Thymus (tissue), 11 donors: ENCODE data around the gene OR6J1. TPM values are rescaled to one million over a fixed set of nuclear protein-coding genes. Genes with fewer than 3 reads are reported as not detected.
"Not testable (repeated sequence)": the region's sequence is repeated elsewhere in the genome, so short reads cannot be mapped to it uniquely, and the experiment has no call there.

Experiments used
- DNase-seq, 9 donors: peaks; one replicate each; pipeline ENCODE4 v3.0.0-alpha.2; 2013; ENCODE audit warnings: low spot score in 9 of 9, low read depth in 6 of 9, missing footprints in 1 of 9
- H3K27ac ChIP-seq, 2 donors: one replicate each; pipeline ENCODE4 v1.5.1; 2013; ENCODE audit warnings: control low read depth in 1 of 2, low read depth in 1 of 2, low read length in 1 of 2, mild to moderate bottlenecking in 1 of 2, moderate library complexity in 1 of 2
- H3K27me3 ChIP-seq, 2 donors: one replicate each; pipeline ENCODE4 v1.5.1; 2013; ENCODE audit warnings: low read length in 1 of 2; ENCODE audit not compliant: control insufficient read depth in 2 of 2, insufficient read depth in 1 of 2
- H3K36me3 ChIP-seq, 2 donors: one replicate each; pipeline ENCODE4 v1.5.1; 2013; ENCODE audit warnings: low read length in 1 of 2, mild to moderate bottlenecking in 1 of 2, moderate library complexity in 1 of 2; ENCODE audit not compliant: control insufficient read depth in 2 of 2, insufficient read depth in 2 of 2
- H3K4me1 ChIP-seq, 2 donors: one replicate each; pipeline ENCODE4 v1.5.1; 2013; ENCODE audit warnings: low read length in 2 of 2; ENCODE audit not compliant: control insufficient read depth in 2 of 2, insufficient read depth in 2 of 2
- H3K4me3 ChIP-seq, 2 donors: one replicate each; pipeline ENCODE4 v1.5.1; 2013; ENCODE audit warnings: low read length in 2 of 2, control low read depth in 1 of 2, mild to moderate bottlenecking in 1 of 2
- H3K9me3 ChIP-seq, 2 donors: one replicate each; pipeline ENCODE4 v1.5.1; 2013; ENCODE audit warnings: low read length in 1 of 2, mild to moderate bottlenecking in 1 of 2; ENCODE audit not compliant: control insufficient read depth in 2 of 2, insufficient read depth in 1 of 2
- WGBS: extraction: QIAGEN DNeasy Blood & Tissue Kit; methylation state at CpG from one replicate; pipeline ENCODE4 v1.1.7; 2013; 5-methylcytosine and 5-hydroxymethylcytosine counted together
- polyA plus RNA-seq: library from polyadenylated mRNA; stranded (reverse); fragments of 200-250 nt; gene quantifications from one replicate; pipeline ENCODE4 v1.2.3, GENCODE V29; 2013
- total RNA-seq: library from RNA; stranded (reverse); fragments of 120-200 nt; gene quantifications from one replicate; pipeline ENCODE4 v1.2.4, GENCODE V29; 2013
- donor health status: healthy.

The OR6J1 gene
- total and polyA plus RNA-seq, 2 donors = under 0.01 TPM; not detected in 1

DNA sequence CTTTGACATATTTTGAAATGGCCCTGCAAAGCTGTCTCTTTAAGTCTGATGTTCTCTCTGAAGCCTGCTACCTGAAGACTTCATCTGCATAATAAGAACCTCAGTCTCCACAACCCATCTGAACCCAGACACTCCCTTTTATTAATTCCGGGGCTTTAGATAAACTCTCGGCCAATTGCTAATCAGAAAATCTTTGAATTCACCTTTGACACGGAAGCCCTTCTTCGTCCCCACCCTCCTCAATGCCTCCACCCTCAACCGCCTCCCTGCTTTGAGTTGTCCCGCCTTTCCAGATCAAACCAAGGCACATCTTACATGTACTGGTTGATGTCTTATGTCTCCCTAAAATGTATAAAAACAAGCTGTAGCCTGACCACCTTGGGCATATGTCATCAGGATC is 17.6 kb downstream of the OR6J1 start:
- H3K27ac ChIP-seq = no peak overlapping the region
- H3K4me3 ChIP-seq = no peak overlapping the region
- 97% methylated on average over 6 of the region's 6 CpGs for WGBS
- no peak for DNase-seq
- no peaks in the 10 kb centered on the region for H3K4me1 ChIP-seq
- peaks cover 0 to 3% of the 10 kb centered on the region in 2 donors for H3K27me3 ChIP-seq
- H3K36me3 ChIP-seq = no peaks in the 10 kb centered on the region
- H3K9me3 ChIP-seq = peaks cover 0 to 2% of the 10 kb centered on the region in 2 donors

GRCh38 chr14:22623047-22623446 is 21.1 kb downstream of the OR6J1 start:
- Histone ChIP-seq H3K4me1 (no peaks in the 10 kb centered on the region), H3K27ac (no peak overlapping the region), H3K9me3 (no peaks in the 10 kb centered on the region), H3K27me3 (no peaks in the 10 kb centered on the region), H3K4me3 (no peak overlapping the region), H3K36me3 (no peaks in the 10 kb centered on the region)
- WGBS = 5% methylated on average over 2 of the region's 2 CpGs
- no peak for DNase-seq

DNA sequence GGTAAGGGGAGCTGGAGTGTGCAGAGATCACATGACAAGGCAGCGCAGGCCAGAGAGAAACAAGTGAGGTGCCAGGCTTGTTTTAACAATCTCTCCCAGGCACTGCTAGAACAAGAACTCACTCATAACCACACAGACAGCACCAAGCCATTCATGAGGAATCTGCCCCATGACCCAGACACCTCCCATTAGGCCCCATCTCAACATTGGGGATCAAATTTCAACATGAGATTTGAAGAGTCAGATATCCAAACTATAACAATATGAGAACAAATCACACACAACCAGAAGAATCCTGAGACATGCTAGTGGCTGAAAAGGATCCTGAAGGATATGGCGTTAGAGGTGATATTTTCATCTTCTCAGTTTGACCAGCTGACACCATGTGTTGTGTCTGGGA is 21.9 kb downstream of the OR6J1 start:
- Histone ChIP-seq H3K9me3 (no peaks in the 10 kb centered on the region), H3K36me3 (no peaks in the 10 kb centered on the region), H3K4me1 (no peaks in the 10 kb centered on the region), H3K27ac (no peak overlapping the region), H3K27me3 (no peaks in the 10 kb centered on the region), H3K4me3 (no peak overlapping the region)
- no peak for DNase-seq
- WGBS = 95% methylated on average over 2 of the region's 2 CpGs

GRCh38 chr14:22615765-22616164 is 28.4 kb downstream of the OR6J1 start:
- WGBS = 96% methylated on average over 2 of the region's 2 CpGs
- not testable (repeated sequence) for H3K36me3 ChIP-seq, H3K27ac ChIP-seq, H3K27me3 ChIP-seq, H3K4me1 ChIP-seq, H3K4me3 ChIP-seq, H3K9me3 ChIP-seq, DNase-seq

- Histone ChIP-seq H3K4me3 (no peak overlapping the region), H3K9me3 (no peaks in the 10 kb centered on the region), H3K27ac (no peak overlapping the region), H3K36me3 (peaks cover 0 to 5% of the 10 kb centered on the region in 2 donors), H3K27me3 (no peaks in the 10 kb centered on the region), H3K4me1 (no peaks in the 10 kb centered on the region)
- DNase-seq = no peak
- 48% methylated on average over 6 of the region's 6 CpGs for WGBS
Observed at GRCh38 chr14:22614240-22614799, 29.8 kb downstream of the OR6J1 start.

- H3K27ac ChIP-seq = no peak overlapping the region
- H3K27me3 ChIP-seq = no peaks in the 10 kb centered on the region
- H3K9me3 ChIP-seq = no peaks in the 10 kb centered on the region
- no peak overlapping the region for H3K4me3 ChIP-seq
- H3K36me3 ChIP-seq = peaks cover 0 to 5% of the 10 kb centered on the region in 2 donors
- WGBS = 94% methylated on average over 3 of the region's 3 CpGs
- no peaks in the 10 kb centered on the region for H3K4me1 ChIP-seq
- no peak for DNase-seq
Observed at GRCh38 chr14:22613736-22614239, 30.4 kb downstream of the OR6J1 start.

- H3K9me3 ChIP-seq = no peaks in the 10 kb centered on the region
- peaks cover 0 to 7% of the 10 kb centered on the region in 2 donors for H3K36me3 ChIP-seq
- DNase-seq = no peak
- H3K27me3 ChIP-seq = no peaks in the 10 kb centered on the region
- H3K27ac ChIP-seq = peak overlapping the region in 1 of 2 donors; percentile 31
- no peaks in the 10 kb centered on the region for H3K4me1 ChIP-seq
- no peak overlapping the region for H3K4me3 ChIP-seq
- WGBS = 77% methylated on average over 2 of the region's 2 CpGs
Observed at GRCh38 chr14:22613106-22613695, 31.0 kb downstream of the OR6J1 start.

DNA sequence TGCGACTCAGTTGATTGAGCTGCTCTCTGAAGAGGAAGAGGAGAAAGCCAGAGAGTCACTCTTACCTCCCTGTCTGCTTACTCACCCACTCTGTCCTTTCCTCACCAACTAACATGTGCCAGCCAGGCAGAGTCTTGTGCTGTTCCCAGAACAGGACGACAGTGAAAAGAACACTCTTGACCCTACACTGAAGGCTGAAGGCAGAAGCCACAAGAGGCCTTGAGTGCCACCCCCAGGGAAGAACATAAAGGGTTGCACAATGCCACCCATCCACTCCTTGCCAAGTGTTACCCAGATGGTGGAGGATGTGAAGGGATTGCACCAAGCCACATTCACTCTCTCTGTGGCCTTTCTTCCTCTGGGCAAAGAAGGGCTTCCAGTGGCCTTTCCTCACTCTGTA is 33.2 kb downstream of the OR6J1 start:
- Histone ChIP-seq H3K4me3 (no peak overlapping the region), H3K27ac (no peak overlapping the region), H3K4me1 (no peaks in the 10 kb centered on the region), H3K36me3 (peaks cover 0 to 12% of the 10 kb centered on the region in 2 donors), H3K9me3 (no peaks in the 10 kb centered on the region), H3K27me3 (no peaks in the 10 kb centered on the region)
- DNase-seq = no peak
- 98% methylated on average over 2 of the region's 2 CpGs for WGBS

- H3K27ac ChIP-seq = no peak overlapping the region
- peaks cover 3% of the 10 kb centered on the region in 2 donors for H3K4me1 ChIP-seq
- H3K27me3 ChIP-seq = peaks cover 0 to under 1% of the 10 kb centered on the region in 2 donors
- H3K4me3 ChIP-seq = no peak overlapping the region
- H3K9me3 ChIP-seq = no peaks in the 10 kb centered on the region
- WGBS = 96% methylated on average over 3 of the region's 3 CpGs
- DNase-seq = no peak
- H3K36me3 ChIP-seq = peaks cover 0 to 16% of the 10 kb centered on the region in 2 donors
Observed at GRCh38 chr14:22607291-22607690, 36.9 kb downstream of the OR6J1 start.
